GM19023 (cell line): ENCODE measurements around the gene ZNF532.
"Not testable (repeated sequence)": the region's sequence is repeated elsewhere in the genome, so short reads cannot be mapped to it uniquely, and the experiment has no call there.

Experiments used
- ATAC-seq: cut with Tn5 transposase; IDR thresholded peaks from one replicate; pipeline ENCODE4 v1.9.1; 2021; ENCODE audit warnings: mild to moderate bottlenecking, moderate library complexity; ENCODE audit not compliant: unreplicated experiment

The ZNF532 gene

GRCh38 chr18:58847383-58848071 is 17.1 kb upstream of the ZNF532 start:
- ATAC-seq = no peak

- ATAC-seq = no peak
Measured at GRCh38 chr18:58848685-58849084, 16.0 kb upstream of the ZNF532 start.

- no peak for ATAC-seq
Measured at GRCh38 chr18:58850786-58851469, 13.7 kb upstream of the ZNF532 start.

- no peak for ATAC-seq
Measured at GRCh38 chr18:58851856-58852255, 12.8 kb upstream of the ZNF532 start.

- ATAC-seq = no peak
Measured at GRCh38 chr18:58852629-58853028, 12.0 kb upstream of the ZNF532 start.

- no peak for ATAC-seq
Measured at GRCh38 chr18:58853561-58853960, 11.1 kb upstream of the ZNF532 start.

- ATAC-seq = not testable (repeated sequence)
Measured at GRCh38 chr18:58855521-58855920, 9.2 kb upstream of the ZNF532 start.

- ATAC-seq = no peak
Measured at GRCh38 chr18:58856881-58857280, 7.8 kb upstream of the ZNF532 start.

GRCh38 chr18:58858591-58859468 is 5.8 kb upstream of the ZNF532 start:
- ATAC-seq = no peak

- ATAC-seq = no peak
Measured at GRCh38 chr18:58859907-58860306, 4.8 kb upstream of the ZNF532 start.

GRCh38 chr18:58860747-58861231 is 3.9 kb upstream of the ZNF532 start:
- ATAC-seq = no peak

- no peak for ATAC-seq
Measured at GRCh38 chr18:58861353-58861752, 3.3 kb upstream of the ZNF532 start.

GRCh38 chr18:58861861-58862301 is 2.8 kb upstream of the ZNF532 start:
- ATAC-seq = no peak

- no peak for ATAC-seq
Measured at GRCh38 chr18:58862356-58862755, 2.3 kb upstream of the ZNF532 start.

GRCh38 chr18:58862851-58863538 is 1.7 kb upstream of the ZNF532 start:
- peak; percentile 27 for ATAC-seq

- peak; percentile 47 for ATAC-seq
Measured at GRCh38 chr18:58863539-58864145, 1.0 kb upstream of the ZNF532 start.

GRCh38 chr18:58865033-58865590 is 435 bp downstream of the ZNF532 start:
- ATAC-seq = no peak

- no peak for ATAC-seq
Measured at GRCh38 chr18:58865701-58866065, 1.0 kb downstream of the ZNF532 start.

- ATAC-seq = no peak
Measured at GRCh38 chr18:58866066-58866772, 1.5 kb downstream of the ZNF532 start.

GRCh38 chr18:58866773-58867150 is 2.1 kb downstream of the ZNF532 start:
- no peak for ATAC-seq
